ENCODE data around the gene SLC35E4. TPM values are rescaled to one million over a fixed set of nuclear protein-coding genes. Genes with fewer than 3 reads are reported as not detected.
A peak's percentile ranks its signal among the peaks of the same experiment; 100 is the strongest.

Gene SLC35E4
- total and polyA plus RNA-seq, 2 experiments from 2014 or later: 9.1 to 16.4 TPM

- no peak overlapping the region for H3K27ac ChIP-seq
- in situ Hi-C loops (cut with MboI): no loop called here
- TF ChIP-seq EZH2phosphoT487 (IDR thresholded peaks at IDR 0.05; ENCODE audit: insufficient read depth, low read depth) (no peak), EZH2 (IDR thresholded peaks at IDR 0.05; ENCODE audit: insufficient read depth, poor library complexity, severe bottlenecking) (no peak)
Measured at GRCh38 chr22:30640839-30641430, 5.4 kb downstream of the SLC35E4 start.

GRCh38 chr22:30643055-30643875 lies 7.7 kb downstream of the SLC35E4 start:
- in situ Hi-C loops (cut with MboI): no loop called here
- Histone ChIP-seq H3K9me3 (ENCODE audit: low read depth) (no peaks in the 10 kb centered on the region), H2AFZ (no peak overlapping the region), H3K79me2 (ENCODE audit: insufficient read depth) (peaks cover 55% of the 10 kb centered on the region), H3K9ac (peak overlapping the region; percentile 68), H3K4me1 (ENCODE audit: insufficient read depth) (peaks cover 10% of the 10 kb centered on the region), H3K4me2 (ENCODE audit: unreplicated experiment) (no peak overlapping the region), H3K36me3 (ENCODE audit: low read depth) (no peaks in the 10 kb centered on the region), H4K20me1 (ENCODE audit: insufficient read depth) (no peaks in the 10 kb centered on the region), H3K27ac (peak overlapping the region; percentile 86), H3K9me2 (ENCODE audit: insufficient read depth) (no peaks in the 10 kb centered on the region), H3K4me3 (no peak overlapping the region), H3F3A (ENCODE audit: insufficient read depth) (peaks cover 18% of the 10 kb centered on the region), H3K27me3 (replicated peaks; ENCODE audit: insufficient read depth) (no peaks in the 10 kb centered on the region)
- no peak for DNase-seq
- 86 to 90% methylated on average over 16 of the region's 16 CpGs for WGBS, 2 experiments (ENCODE audit: low coverage in 1 of 2, low lambda C conversion rate in 2 of 2, missing lambda C conversion rate in 2 of 2)
- TF ChIP-seq EZH2phosphoT487 (IDR thresholded peaks at IDR 0.05; ENCODE audit: insufficient read depth, low read depth) (no peak), EZH2 (IDR thresholded peaks at IDR 0.05; ENCODE audit: insufficient read depth, poor library complexity, severe bottlenecking) (no peak)

More at GRCh38 chr22:30640839-30641430, 5.4 kb downstream of the SLC35E4 start:
- 97 to 100% methylated on average over 4 of the region's 4 CpGs for WGBS, 2 experiments (ENCODE audit: low coverage in 1 of 2, low lambda C conversion rate in 2 of 2, missing lambda C conversion rate in 2 of 2)
- Histone ChIP-seq H3K9ac (no peak overlapping the region), H3K9me3 (ENCODE audit: low read depth) (no peaks in the 10 kb centered on the region), H3K4me2 (ENCODE audit: unreplicated experiment) (no peak overlapping the region), H2AFZ (no peak overlapping the region), H3K36me3 (ENCODE audit: low read depth) (no peaks in the 10 kb centered on the region), H3K79me2 (ENCODE audit: insufficient read depth) (peaks cover 72% of the 10 kb centered on the region), H3K27me3 (replicated peaks; ENCODE audit: insufficient read depth) (no peaks in the 10 kb centered on the region), H3F3A (ENCODE audit: insufficient read depth) (peaks cover 18% of the 10 kb centered on the region), H4K20me1 (ENCODE audit: insufficient read depth) (no peaks in the 10 kb centered on the region), H3K4me1 (ENCODE audit: insufficient read depth) (peaks cover 25% of the 10 kb centered on the region), H3K9me2 (ENCODE audit: insufficient read depth) (no peaks in the 10 kb centered on the region), H3K4me3 (no peak overlapping the region)
- no peak for DNase-seq

GRCh38 chr22:30646518-30647160 lies 11.1 kb downstream of the SLC35E4 start:
- Histone ChIP-seq H3K9me3 (ENCODE audit: low read depth) (no peaks in the 10 kb centered on the region), H3K36me3 (ENCODE audit: low read depth) (no peaks in the 10 kb centered on the region), H3K4me2 (ENCODE audit: unreplicated experiment) (no peak overlapping the region), H3K79me2 (ENCODE audit: insufficient read depth) (peaks cover 25% of the 10 kb centered on the region), H3K9me2 (ENCODE audit: insufficient read depth) (no peaks in the 10 kb centered on the region), H3K4me3 (no peak overlapping the region), H3F3A (ENCODE audit: insufficient read depth) (peaks cover 18% of the 10 kb centered on the region), H3K27me3 (replicated peaks; ENCODE audit: insufficient read depth) (no peaks in the 10 kb centered on the region), H3K27ac (no peak overlapping the region), H4K20me1 (ENCODE audit: insufficient read depth) (no peaks in the 10 kb centered on the region), H3K4me1 (ENCODE audit: insufficient read depth) (peaks cover 13% of the 10 kb centered on the region), H2AFZ (no peak overlapping the region), H3K9ac (no peak overlapping the region)
- in situ Hi-C loops (cut with MboI): no loop called here
- DNase-seq: no peak
- TF ChIP-seq EZH2 (IDR thresholded peaks at IDR 0.05; ENCODE audit: insufficient read depth, poor library complexity, severe bottlenecking) (no peak), EZH2phosphoT487 (IDR thresholded peaks at IDR 0.05; ENCODE audit: insufficient read depth, low read depth) (no peak)
- WGBS, 2 experiments (ENCODE audit: low coverage in 1 of 2, low lambda C conversion rate in 2 of 2, missing lambda C conversion rate in 2 of 2): 95 to 97% methylated on average over 25 of the region's 25 CpGs

GRCh38 chr22:30647536-30647935 lies 12.0 kb downstream of the SLC35E4 start:
- H3K9me2 ChIP-seq (ENCODE audit: insufficient read depth): no peaks in the 10 kb centered on the region
- peaks cover 19% of the 10 kb centered on the region for H3K79me2 ChIP-seq (ENCODE audit: insufficient read depth)
- TF ChIP-seq EZH2phosphoT487 (IDR thresholded peaks at IDR 0.05; ENCODE audit: insufficient read depth, low read depth) (no peak), EZH2 (IDR thresholded peaks at IDR 0.05; ENCODE audit: insufficient read depth, poor library complexity, severe bottlenecking) (no peak)
- no peak overlapping the region for H3K4me3 ChIP-seq
- DNase-seq: no peak
- H4K20me1 ChIP-seq (ENCODE audit: insufficient read depth): no peaks in the 10 kb centered on the region
- no peak overlapping the region for H3K27ac ChIP-seq
- no peaks in the 10 kb centered on the region for H3K36me3 ChIP-seq (ENCODE audit: low read depth)
- no peak overlapping the region for H2AFZ ChIP-seq
- H3F3A ChIP-seq (ENCODE audit: insufficient read depth): peaks cover 18% of the 10 kb centered on the region
- no peak overlapping the region for H3K4me2 ChIP-seq (ENCODE audit: unreplicated experiment)
- peaks cover 13% of the 10 kb centered on the region for H3K4me1 ChIP-seq (ENCODE audit: insufficient read depth)
- H3K9ac ChIP-seq: no peak overlapping the region
- WGBS, 2 experiments (ENCODE audit: low coverage in 1 of 2, low lambda C conversion rate in 2 of 2, missing lambda C conversion rate in 2 of 2): 80 to 83% methylated on average over 3 of the region's 3 CpGs
- no peaks in the 10 kb centered on the region for H3K27me3 ChIP-seq (replicated peaks; ENCODE audit: insufficient read depth)
- in situ Hi-C loops (cut with MboI): no loop called here
- no peaks in the 10 kb centered on the region for H3K9me3 ChIP-seq (ENCODE audit: low read depth)
